D341Med (cell line): ENCODE results near the gene LRRC8C.

Experiments
- DNase-seq: peaks from one replicate; pipeline ENCODE4 v3.0.0; 2012; ENCODE audit warnings: low spot score

Gene LRRC8C

DNA sequence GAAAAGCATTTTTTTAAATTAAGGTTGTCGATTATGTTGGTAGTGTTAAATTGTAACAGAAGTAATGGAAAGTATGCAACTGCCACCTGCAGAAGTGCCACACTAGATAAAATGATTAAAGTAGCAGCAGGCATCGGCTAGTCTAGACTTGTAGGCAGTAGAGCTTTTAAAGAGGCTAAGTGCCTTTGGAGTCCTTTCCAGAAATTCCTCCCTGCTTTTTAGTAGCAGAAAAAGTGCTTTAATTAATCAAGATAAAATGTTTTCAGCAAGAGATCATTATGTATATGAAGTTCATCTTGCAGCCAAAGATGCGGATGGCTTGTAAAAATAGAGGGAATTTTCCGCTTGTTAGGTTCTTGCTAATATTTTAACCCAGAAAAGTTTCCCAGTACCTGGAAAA, 100.8 kb downstream of the LRRC8C start:
- no peak for DNase-seq

DNA sequence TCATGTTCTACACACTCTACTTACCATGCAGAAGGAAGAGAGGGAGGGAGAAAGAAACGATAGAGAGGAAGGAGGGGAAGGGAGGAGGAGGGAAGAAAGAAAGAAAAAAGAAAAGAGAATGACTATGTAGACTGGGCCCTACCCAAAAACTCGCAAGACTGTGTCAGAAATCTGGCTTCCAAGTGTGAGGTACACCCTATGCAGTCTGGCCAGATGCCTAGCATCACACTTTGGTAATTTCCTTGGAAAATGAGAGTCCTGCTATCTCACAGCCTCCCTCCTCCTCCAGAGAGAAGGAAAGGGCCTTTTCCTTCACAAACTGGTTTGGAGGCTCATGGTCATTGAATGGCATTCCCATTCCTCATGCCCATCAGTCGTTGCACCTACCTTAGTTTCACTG, 101.5 kb downstream of the LRRC8C start:
- no peak for DNase-seq

DNA sequence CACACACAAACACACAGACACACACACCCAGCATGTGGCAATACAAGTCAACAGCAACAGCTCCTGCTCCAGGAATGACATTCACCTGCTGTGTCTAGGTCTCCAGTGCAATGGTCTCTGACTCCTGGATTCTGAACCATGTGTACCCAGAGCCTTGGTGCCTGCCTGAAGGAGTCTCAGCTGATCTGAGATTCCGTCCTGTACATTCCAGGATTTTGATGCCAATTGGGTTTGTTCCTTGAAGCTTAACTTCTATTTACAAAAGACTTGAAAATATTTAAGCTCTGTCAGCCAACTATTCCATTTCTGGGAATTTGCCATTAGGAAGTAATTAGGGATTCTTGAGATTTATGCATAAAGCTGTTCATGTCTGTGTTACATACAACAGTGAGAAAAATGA, 102.6 kb downstream of the LRRC8C start:
- no peak for DNase-seq

DNA sequence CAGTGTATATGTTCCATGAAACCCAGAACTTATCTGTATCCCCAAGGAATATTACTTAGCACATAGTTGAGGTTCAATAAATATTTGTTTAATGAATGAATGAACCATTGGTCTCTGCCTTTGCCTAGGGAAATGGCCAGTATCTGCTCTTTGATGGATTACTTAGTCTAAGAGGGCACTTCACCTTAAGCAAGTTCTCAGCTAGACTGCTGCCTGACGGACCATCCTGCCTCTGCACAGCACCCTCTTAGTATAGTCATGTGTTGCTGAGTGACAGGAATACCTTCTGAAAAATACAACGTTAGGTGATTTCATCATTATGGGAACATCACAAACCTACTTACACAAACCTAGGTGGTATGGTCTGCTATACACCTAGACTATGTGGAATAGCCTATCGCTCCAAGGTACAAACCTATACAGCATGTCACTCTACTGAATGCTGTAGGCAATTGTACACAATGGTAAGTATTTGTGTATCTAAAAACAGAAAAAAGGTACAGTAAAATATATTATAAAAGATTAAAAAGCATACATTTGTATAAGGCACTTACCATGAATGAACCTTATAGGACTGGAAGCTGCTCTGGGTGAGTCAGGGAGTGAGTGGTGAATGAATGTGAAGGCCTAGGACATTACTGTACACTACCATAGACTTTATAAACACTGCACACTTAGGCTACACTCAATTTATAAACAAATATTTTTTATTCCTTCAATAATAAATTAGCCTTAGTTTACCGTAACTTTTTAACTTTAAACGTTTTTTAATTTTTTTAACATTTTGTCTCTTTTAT, 104.2 kb downstream of the LRRC8C start:
- DNase-seq: no peak

DNA sequence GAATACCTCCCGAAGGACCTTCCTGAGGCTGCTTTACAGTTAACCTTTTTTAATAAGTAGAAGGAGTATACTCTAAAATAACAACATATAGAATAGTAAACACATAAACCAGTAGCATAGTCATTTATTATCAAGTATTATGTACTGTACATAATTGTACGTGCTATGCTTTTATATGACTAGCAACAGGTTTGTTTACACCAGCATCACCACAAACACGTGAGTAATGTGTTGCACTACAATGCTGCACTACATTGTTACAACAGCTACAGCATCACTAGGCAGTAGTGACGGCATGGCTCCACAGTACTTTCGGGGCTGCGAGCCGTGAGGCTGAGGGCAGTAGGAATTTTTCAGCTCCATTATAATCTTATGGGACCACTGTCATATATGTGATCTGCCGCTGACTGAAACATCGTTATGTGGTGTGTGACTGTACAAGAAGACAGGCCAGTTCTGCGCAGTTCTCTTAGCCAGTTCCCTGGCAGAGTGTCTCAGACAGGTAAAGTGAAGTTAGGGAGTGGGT, 105.1 kb downstream of the LRRC8C start:
- DNase-seq: no peak

DNA sequence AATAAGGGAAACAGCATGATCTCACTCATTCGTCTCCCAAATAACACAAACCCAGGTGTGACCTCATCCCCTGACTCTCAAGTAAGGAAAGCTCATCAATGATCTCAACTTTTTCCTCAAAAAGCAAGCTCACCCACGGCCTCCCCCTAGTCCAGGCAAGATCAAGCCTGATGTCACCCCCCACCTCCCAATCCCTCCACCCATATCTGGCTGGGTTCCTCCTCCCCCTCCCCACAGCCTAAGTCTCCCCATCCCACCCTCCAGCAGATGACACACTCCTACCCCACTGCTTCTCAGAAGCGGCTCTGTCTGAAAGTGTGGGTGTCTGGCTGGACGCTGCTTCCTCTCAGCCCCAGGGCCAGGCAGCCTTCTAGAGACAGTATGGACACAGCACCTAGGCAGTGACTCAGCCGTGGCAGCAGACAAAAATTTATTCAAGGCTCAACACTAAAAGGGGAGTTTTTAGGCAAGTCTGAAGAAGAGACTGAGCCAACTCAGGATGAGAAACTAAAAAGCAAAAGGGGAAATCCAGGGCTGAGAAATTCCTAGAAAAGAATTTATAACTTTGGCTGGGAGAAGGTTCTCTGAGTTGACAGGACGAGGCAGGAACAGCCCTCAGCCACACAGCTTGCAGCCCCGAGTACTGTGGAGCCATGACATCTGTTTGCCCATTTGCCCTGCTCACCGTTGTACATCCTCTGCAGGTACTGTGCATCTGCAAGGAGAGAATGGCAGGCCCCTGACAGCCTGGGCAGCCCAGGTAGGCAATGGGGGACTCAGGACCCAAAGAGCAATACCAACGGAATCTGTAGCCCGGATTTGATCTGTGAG, 106.3 kb downstream of the LRRC8C start:
- DNase-seq: no peak

DNA sequence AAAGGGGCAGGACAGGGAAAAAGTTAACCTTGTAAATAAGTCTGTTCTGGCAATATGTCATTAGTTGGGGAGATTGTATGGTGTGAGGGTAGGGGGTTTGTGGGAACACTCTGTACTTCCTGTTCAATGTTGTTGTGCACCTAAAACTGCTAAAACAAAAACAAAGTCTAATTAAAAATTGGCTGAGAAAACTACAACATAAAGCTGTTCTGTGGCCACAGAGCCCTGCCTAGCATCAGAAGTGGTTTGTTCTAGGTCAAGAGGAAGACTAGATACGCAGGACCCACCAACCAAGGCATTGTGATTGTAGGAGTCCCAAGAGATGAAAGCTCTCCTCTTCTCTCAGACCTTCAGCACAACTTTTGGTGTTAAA, 106.9 kb downstream of the LRRC8C start:
- no peak for DNase-seq

DNA sequence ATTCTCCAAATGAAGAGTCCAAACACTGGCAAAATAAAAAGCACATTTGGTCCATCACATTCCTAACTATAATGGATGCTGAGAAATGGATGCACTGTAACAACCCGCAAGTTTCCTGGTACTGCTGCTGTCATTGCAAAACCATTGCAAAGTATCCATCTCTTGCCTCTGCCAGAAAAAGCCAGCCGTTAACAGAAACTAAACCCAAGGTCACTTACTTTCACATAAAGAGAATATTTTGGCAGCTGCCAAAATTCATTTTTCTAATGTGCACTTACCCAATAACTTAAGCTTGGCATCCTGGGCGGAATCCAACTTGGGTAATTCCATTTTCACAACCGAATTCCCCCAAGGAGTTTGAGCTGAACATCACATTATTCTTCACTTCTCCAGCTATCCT, 110.9 kb downstream of the LRRC8C start:
- DNase-seq: no peak

DNA sequence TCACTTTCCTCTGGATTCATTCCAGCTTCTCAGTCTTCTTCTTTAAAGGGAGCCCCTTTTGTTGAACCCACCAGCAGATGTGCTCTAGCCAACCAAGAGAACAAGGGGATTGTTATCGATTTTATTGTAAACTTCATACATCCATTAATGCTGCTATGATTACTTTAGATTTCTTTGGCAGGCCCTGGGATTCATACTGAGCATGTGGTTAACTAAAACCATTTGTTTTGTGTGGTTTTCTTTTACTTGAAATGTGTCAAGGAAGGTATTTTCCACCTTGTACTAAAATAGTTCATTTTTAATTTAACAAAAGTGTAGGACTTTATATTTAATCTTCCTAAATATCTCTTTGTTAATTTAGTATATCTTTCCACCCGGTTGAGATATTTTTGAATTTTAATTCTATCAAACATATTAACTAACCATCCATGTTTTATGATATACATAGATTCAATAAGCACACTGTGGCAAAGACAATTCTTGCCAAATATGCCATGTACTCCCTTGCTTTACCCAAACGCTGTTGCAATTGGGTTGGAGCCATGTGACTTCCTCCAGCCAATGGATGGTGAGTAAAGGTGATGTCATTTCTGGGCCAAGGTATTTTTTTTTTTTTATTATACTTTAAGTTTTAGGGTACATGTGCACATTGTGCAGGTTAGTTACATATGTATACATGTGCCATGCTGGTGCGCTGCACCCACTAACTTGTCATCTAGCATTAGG, 113.7 kb downstream of the LRRC8C start:
- DNase-seq: no peak

DNA sequence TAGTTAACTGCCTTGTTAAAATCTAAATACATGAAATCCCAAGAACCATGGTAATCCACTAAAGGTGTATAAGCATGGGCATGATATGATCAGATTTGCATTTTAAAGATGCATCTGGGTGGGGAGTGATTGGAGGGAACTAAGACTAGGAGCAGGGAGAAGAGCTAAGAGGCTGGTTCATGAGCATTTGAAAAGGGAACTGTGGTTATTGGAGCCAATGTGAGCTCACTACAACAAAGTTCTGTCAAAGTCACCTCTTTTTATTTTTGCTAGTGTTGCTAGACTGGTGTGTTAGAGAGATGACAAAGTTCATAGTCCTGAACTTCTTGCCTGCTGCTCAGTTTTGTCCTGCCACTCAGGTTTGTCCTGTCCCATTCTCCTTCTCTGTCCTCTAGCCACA, 120.8 kb downstream of the LRRC8C start:
- no peak for DNase-seq

DNA sequence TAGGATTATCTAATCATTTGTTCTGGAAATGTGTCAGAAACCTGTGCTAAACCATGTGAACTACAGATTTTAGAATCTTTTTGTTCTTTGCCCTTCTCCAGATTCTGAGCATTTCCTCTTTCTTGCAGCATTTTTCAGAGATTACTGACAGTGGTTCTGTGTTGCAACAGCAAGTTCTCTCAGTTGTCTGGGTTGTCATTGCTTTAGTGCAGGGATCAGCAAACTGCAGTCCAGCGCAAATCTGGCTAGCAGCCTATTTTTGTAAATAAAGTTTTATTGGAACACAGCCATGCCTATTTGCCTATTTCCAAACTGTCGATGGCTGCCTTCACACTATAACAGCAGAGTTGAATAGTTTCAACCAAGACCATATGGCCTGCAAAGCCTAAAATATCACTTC, 121.6 kb downstream of the LRRC8C start:
- DNase-seq: no peak

DNA sequence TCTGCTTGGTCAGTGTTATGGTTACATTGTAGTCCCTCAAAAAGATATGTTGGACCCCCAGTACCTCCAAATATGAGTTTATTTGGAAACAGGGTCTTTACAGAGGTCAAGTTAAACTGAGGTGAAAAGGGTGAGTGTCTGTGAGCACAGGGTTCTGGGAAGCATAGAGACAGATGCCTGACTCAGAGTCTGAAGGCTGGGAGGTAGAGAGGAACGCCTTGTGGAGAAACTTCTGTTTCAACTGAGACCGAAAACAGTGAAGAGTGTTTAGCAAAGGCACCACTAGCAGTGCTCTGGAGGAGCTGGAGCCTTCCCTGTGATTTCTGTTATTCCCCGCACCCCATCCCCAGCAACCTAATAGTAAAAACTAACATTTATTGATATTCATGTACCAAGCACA, 122.7 kb downstream of the LRRC8C start:
- no peak for DNase-seq

DNA sequence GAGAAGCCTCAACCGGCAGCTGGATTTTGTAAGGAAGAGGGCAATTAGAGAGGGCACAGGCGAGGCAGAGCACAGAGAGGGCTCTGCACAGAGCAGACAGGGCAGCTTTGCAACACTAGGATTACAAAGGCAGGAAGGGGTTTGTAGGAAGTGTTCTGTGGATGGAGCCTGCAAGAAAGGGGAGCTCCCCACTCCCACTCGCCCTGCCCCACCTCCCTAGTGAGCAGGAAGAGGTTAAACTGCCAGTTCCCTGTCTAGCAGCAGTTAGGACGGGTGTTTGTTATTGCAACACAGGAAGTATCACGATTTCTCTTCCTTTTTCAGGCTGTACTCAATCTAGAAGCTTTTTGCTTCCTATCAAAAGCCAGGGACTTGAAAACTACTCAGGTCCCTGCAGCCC, 124.6 kb downstream of the LRRC8C start:
- DNase-seq: no peak

DNA sequence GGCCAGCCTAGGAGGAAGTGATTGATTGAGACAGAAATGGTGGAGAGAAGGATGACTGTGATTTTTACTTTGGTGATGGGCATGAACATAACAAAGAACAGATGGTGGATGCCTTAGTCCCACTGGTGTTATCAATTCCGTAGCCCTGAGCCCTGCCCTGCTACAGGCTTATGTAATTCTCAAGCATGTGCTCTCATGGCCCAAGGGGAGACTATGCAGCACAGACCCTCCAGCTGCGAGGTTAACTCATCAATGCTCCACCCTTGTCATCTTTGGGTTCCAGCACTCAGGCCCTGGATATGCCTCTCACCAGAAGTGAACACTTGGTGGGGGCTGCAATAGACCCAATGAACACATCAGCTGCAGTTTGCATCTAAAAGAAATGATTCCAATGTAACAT, 125.2 kb downstream of the LRRC8C start:
- no peak for DNase-seq

DNA sequence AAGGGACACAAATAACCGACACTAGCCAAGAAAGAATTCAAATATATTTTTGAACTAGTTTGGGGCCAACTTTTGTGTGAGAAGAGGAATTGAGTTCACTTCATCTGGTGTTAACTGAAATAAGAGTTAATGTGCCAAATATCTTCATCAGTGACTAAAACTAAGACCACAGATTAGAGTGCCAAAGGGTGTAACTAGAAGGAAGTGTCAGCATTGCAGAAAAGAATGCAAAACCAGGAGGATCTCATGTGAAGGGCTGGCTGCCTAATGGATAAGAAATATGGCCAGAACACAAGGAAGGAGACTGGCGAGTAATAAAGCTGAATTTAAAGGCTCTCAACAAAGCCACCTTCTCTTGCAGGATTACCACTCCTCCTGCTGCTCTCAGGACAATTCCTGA, 126.1 kb downstream of the LRRC8C start:
- no peak for DNase-seq

DNA sequence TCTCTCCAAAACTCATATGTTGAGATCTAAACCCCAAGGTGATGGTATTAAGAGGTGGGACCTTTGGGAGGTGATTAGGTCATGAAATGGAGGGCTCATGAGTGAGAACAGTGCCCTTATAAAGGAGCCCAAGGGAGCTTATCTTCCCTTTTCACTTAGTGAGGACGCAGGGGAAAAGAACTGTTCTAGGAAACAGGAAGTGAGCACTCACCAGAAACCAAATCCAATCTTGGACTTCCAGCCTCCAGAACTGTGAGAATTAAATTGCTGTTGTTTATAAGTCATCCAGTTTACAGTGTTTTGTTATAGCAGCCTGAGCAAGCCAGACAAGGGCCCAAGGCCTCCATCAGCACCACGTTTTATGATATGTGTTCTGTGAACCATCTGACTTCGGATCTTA, 127.6 kb downstream of the LRRC8C start:
- no peak for DNase-seq

DNA sequence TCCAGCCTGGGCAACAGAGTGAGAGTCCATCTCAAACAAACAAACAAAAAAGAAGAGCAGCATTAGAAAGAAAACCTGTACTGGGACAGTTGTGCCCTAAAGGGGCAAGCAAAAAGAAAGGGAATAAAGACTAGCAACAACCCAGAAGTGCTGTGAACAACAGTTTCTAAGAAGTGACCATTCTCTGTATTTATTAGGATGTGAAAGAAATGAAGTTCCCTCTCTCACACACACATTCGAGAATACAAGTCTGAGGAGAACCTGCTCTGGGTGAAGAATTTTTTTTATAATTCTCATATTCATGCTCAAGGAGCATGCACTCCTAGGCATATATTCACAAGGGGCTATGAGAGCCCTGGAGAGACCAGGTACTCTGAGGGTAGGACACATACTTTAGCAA, 128.4 kb downstream of the LRRC8C start:
- no peak for DNase-seq

DNA sequence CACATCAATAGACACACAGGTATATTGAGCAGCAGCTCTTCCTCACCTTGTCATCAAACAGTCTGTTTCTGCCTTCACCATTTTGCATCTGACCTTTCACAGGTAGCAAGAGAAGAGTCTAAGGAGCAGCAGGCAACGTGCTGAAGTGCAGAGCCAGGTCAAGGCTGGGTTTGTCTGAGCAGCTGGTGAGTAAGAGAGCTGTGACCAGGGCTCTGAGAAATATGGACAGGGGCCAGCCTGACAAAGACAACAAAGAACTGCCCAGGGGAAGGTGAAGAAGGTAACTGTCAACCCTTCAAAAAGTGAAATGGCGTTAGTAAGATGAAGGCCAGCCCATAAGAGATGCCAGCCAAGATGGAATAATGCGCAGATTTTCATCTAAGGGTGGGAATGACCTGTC, 129.0 kb downstream of the LRRC8C start:
- DNase-seq: no peak

DNA sequence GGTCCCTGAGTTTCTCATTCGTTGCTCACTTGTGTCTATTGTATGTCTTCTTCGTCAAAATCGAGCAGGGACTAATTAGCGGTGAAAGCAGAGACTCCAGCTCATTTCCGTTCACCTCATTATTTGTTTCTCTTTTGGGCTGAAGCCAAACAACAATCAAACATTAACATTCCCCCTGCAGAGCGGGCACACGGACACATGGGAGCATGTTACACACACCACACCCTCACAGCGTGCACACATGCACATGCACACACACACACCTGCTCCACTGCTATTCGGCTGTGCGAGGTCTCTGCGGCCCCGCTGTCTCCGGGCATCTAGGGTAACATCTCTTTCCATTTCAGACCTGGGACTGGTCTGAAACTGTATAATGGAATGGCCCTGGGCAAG, 129.5 kb downstream of the LRRC8C start:
- DNase-seq: no peak

DNA sequence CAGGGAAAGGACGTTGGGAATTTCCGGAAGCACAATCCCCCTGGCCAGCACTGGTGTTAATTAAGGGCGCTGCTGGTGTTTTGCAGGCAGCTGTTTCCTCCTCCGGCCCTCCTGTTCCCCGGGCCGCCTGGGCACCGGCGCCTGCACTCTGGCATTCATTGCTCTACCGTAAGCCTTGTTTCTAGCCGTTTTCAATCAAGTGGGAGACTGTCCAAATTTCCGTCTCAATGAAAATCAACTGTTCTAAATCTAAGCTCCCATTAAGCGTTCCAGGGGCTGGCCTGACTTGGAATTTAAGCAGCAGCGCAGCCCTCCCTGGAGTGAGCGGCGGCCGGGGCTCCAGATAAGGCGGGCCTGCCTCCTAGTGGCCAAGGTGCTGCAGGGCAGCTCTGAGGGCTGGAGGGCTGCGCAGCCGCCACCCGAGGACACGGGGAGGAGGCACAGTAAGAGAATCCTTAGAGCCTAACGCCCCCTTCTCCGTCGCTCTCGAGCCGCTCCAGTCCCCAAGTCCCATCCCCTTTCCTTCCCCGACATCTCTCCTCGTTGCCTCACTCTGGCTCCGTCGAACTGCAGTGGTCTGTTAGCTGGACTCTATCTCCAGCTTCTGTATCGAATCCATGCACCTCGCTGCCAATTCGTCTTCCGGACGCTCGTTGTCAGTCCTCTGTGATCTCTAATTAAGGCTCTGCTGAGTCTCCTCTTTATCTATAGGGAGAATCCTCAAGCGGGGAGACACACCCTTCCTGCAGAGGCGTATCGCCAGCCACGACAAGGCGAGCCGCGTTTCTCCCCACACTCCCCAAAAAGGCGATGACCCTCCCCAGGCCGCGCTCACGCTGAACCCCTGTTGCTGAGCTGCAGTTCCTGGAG, 130.1 kb downstream of the LRRC8C start:
- DNase-seq: peak; percentile 91

DNA sequence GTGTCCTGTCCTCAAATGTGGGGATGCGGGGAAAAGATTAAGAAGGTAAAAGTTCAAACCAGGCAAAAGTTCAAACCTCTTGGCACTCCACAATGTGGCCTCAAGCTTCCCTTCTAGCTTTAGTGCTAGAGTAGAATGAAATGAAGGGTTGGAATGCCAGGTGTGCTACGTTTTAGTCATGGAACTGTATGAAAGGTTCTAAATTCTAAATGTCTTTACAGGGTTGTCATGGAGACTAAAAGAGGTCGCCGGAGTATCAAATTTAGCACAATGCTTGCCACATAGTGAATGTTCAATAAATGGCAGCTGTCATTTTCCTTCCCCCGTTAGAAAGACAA, 130.7 kb downstream of the LRRC8C start:
- no peak for DNase-seq

DNA sequence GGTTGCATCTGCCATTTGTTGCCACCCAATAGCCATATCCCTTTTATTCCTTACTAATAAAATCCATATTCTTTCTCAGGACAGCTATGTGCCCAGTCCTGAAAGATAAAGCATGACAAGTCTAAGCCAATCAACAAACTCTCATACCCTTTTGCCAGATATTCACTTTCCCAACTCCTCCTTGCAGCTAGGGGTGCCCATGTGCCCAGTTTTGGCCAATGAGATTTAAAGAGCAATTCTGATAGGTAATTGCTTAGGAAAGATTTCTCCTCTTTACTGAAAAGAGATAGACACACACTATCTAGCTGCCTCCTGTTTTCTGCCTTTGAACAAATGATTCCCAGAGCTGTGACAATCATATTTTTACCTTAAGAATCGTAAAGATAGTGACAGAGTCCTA, 132.9 kb downstream of the LRRC8C start:
- DNase-seq: no peak
